ENCODE data around the gene SPPL3. TPM values are rescaled to one million over a fixed set of nuclear protein-coding genes. Genes with fewer than 3 reads are reported as not detected.

Gene SPPL3
- total RNA-seq, 1 experiment from 2014 or later, result 7.5 TPM

- DNase-seq (ENCODE audit: low read depth), result peak; percentile 78
Observed at GRCh38 chr12:120725659-120726509, 178.3 kb downstream of the SPPL3 start, which contains the start of gene ACADS. Gene ACADS, plus strand, starts transcription at chr12:120725826. Its CDS starts 60 bp downstream, at chr12:120725886.

- no peak for DNase-seq (ENCODE audit: low read depth)
Observed at GRCh38 chr12:120725151-120725658, 179.0 kb downstream of the SPPL3 start.

GRCh38 chr12:120724720-120725119 lies 179.4 kb downstream of the SPPL3 start:
- DNase-seq (ENCODE audit: low read depth), result no peak

DNA sequence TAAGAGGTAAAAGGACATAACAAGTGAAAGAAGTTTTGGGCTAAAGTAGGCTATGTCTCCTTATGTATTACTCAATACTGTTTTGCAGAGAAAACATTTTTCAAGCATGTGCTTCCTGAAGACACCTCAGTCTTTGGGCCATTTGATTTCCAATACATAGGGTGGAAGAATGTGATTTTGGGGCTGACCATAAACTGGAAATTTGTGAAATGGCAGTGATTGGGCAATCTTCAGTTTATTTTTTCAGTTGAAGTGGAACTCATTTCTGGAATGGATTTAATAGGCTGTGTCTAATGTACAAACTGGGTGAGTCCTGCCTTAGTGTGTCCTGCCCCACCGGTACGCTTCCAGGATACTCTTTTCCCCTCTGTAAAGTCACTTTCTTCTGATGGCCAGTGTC lies 181.4 kb downstream of the SPPL3 start:
- no peak for DNase-seq (ENCODE audit: low read depth)

- DNase-seq (ENCODE audit: low read depth), result no peak
Observed at GRCh38 chr12:120721866-120722265, 182.3 kb downstream of the SPPL3 start.

DNA sequence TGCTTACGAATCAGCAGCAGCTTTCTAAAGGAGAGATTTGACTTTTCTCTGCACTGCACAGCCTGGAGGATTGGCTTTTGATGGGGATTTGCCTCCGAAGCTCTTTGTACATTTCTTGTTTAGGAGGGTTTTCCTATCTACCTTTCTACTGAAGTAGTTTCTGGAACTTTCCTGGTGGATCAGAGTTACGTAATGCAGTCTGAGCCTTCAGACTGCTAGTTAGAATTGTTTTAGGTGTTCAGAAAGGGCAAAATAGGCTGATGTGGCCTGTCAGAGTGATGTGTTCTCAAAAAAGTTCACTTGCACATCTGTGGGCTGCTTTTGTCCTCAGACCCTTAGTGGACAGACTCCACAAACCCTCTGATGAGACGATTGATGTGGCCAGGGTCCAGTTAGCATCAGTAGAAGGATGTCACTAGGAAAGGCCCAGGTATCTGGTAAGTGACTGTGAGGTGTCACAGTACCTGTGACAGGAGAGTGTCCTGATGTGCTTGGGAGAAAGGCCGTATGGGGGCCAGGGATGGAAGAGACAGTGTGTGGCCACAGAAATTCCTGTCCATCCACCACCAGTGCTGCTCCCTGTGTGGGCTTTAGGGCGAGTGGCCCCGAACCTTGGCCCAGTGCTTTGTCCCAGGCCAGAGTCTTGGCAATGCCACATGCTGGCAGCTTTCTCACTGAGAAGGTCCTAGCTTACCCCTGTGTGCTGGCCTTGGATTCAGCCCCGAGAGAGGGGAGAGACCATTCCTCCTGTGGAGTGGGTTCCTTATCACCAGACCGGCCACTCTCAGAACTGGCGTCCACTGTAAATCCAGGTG lies 183.0 kb downstream of the SPPL3 start:
- no peak for DNase-seq (ENCODE audit: low read depth)

DNA sequence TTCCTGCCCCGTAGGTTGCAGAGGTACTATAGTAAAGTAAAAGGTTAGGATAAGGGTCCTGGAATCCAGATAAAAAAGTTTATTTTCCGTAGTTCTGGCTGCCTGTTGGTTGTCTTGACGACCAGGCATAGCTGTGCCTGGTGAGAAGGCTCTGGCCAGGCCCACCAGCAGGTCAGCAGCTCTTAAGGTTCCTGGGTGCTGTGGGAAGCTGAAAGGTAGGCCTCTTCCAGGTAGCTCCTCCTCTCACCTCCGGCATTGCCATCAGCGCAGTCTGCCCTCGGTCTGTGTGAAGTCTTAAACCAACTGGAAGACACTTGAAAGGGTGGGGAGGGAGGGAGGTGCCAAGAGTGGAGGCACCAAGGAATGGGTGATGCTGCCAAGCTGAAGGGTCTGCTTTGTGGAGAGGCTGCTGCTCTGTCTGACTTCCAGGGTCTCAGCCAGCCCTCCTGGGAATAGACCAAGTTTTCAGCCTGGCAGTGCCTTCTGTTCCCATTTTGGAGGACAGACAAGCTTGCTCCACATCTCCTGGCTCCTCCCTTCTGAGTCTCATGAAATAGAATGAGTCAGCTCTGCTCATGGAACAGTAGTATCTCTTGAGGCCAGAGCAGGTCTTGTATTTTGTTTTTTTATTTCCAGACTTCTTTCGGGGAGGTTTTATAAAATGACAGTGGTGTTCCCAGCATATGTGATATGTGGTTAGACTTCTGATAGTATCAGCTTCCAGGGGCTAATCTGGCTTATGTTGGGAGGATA lies 183.7 kb downstream of the SPPL3 start:
- DNase-seq (ENCODE audit: low read depth), result peak; percentile 79

DNA sequence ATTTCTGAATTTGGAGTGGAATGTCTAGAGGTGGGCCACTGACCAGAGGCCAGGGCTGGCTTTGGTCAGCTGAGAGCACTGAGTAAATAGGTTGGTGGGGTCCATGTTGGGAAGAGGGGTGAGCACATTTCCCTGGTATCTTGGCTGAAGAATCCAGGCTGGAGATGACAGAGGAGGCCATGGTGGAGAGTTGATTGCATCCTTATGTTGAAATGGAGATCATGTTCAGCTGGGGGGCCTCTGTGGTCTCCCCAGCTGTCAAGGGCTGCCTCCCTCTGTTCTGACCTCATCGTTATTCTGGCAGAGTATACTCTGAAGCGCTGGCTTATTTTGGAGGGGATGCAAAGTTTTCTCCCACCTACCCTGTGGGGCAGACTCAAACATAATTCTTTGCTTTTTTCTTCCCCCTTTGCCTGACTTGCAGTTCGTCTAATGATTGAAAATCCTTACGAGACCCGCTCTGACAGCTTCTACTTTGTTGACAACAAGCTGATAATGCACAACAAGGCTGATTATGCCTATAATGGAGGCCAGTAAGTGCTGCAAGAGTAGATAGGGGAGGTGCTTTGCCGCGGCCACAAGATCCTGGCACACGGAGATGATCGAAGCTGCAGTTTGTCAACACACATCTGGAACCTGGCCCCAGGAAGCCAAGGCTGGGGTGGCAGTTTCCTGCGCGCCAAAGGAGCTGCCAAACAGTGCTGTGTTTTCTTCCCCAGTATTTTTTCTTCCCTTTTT lies 184.5 kb downstream of the SPPL3 start:
- no peak for DNase-seq (ENCODE audit: low read depth)

DNA sequence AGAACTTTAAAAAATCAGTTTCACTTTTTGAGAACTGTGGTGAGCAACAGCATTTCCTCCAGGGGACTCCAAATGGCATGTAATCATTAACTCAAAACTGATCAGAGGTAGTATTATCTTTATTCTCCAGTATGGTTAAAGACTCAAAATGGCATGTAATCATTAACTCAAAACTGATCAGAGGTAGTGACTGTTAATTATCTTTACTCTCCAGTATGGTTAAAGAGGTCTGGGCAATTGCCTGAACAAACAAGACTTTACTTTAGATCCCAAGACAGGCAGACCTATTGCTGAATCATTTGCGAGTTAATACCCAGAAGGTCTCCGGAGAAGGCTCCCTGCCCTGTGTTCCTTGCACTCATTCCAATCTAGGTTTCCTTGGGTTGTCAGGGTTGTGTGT lies 185.1 kb downstream of the SPPL3 start:
- no peak for DNase-seq (ENCODE audit: low read depth)

GRCh38 chr12:120718055-120718454 lies 186.1 kb downstream of the SPPL3 start:
- DNase-seq (ENCODE audit: low read depth), result no peak

GRCh38 chr12:120713861-120714482 lies 190.2 kb downstream of the SPPL3 start:
- DNase-seq (ENCODE audit: low read depth), result peak; percentile 77

DNA sequence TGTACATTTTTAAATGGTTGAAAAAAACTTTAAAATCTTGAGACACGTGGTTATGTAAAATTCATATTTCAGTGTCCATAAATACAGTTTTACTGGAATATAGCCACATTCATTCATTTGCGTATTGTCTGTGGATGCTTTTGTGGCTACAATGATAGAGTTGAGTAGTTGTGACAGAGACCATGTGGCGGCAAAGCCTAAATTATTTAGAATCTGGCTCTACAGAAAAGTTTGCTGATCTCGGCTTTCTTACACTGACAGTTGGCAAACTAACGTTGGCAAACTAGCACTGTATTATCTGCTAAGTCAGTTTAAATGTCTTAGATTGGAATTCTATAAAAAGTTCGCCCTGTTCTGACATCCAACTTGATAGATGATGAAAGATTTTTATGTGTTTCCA lies 191.5 kb downstream of the SPPL3 start:
- DNase-seq (ENCODE audit: low read depth), result no peak

Other genes with a start within 250 kb of the SPPL3 start
- 139 and 140 TPM in 2 replicates for gene MLEC, start 217.2 kb downstream of the SPPL3 start, total RNA-seq (2014; rRNA removed)
- gene UNC119B, start 193.9 kb downstream of the SPPL3 start, total RNA-seq (2014; rRNA removed), result 16.2 and 18.7 TPM in 2 replicates
- 15.5 and 16.9 TPM in 2 replicates for gene ACADS, start 178.5 kb downstream of the SPPL3 start, total RNA-seq (2014; rRNA removed)
- 0.06 and 0.13 TPM in 2 replicates for gene HNF1A, start 74.2 kb upstream of the SPPL3 start, total RNA-seq (2014; rRNA removed)
- gene C12orf43, start 112.1 kb upstream of the SPPL3 start, total RNA-seq (2014; rRNA removed), result 12.8 and 18.1 TPM in 2 replicates
- 4.3 and 4.5 TPM in 2 replicates for gene OASL, start 134.9 kb upstream of the SPPL3 start, total RNA-seq (2014; rRNA removed)
- 0.11 and 0.32 TPM in 2 replicates for gene P2RX7, start 228.5 kb upstream of the SPPL3 start, total RNA-seq (2014; rRNA removed)

Measured in LHCN-M2 (cell line).